ENCODE measurements around the gene TMEM220.

TMEM220 gene

DNA sequence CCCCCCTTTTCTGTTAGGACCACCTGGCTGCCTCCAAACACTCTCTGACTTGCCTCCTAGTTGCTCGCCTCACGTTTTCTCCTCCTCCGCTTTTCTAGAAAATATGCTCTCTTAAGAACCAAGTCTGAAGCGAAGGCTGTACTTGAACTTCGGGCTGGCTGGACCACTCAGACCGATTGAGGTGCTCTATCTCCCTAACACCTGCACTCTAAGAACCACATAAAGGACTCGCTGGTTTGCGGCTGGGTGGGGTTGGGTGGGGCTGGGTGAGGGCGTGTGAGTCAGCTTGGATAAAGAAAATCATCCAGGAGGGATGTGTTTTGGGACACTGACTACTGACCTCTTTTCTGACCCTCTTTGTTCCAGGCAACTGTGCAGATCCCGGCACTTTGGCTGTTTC is 22.9 kb upstream of the TMEM220 start:
- ChIA-PET CTCF (no interaction called here), POLR2A (no interaction called here)
- TF ChIP-seq, protein P1, sequence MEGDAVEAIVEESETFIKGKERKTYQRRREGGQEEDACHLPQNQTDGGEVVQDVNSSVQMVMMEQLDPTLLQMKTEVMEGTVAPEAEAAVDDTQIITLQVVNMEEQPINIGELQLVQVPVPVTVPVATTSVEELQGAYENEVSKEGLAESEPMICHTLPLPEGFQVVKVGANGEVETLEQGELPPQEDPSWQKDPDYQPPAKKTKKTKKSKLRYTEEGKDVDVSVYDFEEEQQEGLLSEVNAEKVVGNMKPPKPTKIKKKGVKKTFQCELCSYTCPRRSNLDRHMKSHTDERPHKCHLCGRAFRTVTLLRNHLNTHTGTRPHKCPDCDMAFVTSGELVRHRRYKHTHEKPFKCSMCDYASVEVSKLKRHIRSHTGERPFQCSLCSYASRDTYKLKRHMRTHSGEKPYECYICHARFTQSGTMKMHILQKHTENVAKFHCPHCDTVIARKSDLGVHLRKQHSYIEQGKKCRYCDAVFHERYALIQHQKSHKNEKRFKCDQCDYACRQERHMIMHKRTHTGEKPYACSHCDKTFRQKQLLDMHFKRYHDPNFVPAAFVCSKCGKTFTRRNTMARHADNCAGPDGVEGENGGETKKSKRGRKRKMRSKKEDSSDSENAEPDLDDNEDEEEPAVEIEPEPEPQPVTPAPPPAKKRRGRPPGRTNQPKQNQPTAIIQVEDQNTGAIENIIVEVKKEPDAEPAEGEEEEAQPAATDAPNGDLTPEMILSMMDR (IDR thresholded peaks at IDR 0.05; ENCODE audit: control extremely low read depth, extremely low read depth, low read depth, missing control alignments): no peak
- no peak for DNase-seq (ENCODE audit: extremely low spot score)

- TF ChIP-seq, protein P1 (IDR thresholded peaks at IDR 0.05; ENCODE audit: control extremely low read depth, extremely low read depth, low read depth, missing control alignments): no peak
- ChIA-PET POLR2A (no interaction called here), CTCF (no interaction called here)
- DNase-seq (ENCODE audit: extremely low spot score): no peak
These were observed 21.7 kb upstream of the TMEM220 start for GRCh38 chr17:10751563-10751962.

- CTCF ChIA-PET: interaction anchor here (1.2 kb wide), 1 partner anchor 15 kb away, joined by 4 read pairs; no protein-coding TSS in a partner anchor
- no peak for DNase-seq (ENCODE audit: extremely low spot score)
- POLR2A ChIA-PET: no interaction called here
- TF ChIP-seq, protein P1 (IDR thresholded peaks at IDR 0.05; ENCODE audit: control extremely low read depth, extremely low read depth, low read depth, missing control alignments): no peak
These were observed 20.4 kb upstream of the TMEM220 start for GRCh38 chr17:10750210-10750609.

DNA sequence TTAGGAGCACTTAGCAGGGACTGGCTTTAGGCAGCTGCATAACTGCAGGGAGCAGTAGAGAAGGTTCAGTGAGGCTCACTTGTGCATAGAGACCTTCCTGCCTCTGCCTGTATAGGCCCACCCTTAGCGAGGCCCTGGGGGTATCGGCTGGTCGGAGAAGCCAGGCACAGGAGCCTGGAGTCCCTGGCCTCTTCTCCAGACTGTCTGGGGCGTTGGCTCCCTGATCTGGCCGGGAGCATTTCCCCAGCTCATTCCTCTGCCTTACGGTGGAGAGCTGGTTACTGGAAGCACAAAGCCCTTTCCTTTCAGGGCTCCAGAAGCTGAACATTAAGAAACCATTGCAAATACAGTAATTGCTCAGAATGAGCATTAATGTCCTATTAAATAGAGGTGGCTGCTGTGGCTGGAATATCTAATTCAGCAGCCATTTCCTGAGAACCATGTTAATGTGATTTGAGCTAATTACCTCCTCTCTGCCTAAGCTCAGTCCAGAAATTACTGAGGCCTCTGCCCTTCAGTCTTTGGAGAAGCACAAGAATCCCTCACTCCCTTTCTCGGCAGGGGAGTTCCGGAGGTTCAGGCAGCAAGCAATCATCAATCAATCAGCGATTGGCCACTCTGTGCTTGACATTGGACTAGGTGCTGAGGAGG is 18.8 kb upstream of the TMEM220 start:
- POLR2A ChIA-PET: no interaction called here
- no peak for DNase-seq (ENCODE audit: extremely low spot score)
- TF ChIP-seq, protein P1 (IDR thresholded peaks at IDR 0.05; ENCODE audit: control extremely low read depth, extremely low read depth, low read depth, missing control alignments): no peak
- CTCF ChIA-PET: interaction anchor here (2.3 to 2.9 kb wide), 2 partner anchors 8 to 12 kb away, joined by 8 to 19 read pairs; no protein-coding TSS in a partner anchor

GRCh38 chr17:10745231-10745630 is 15.4 kb upstream of the TMEM220 start:
- no peak for DNase-seq (ENCODE audit: extremely low spot score)
- ChIA-PET CTCF (no interaction called here), POLR2A (no interaction called here)
- TF ChIP-seq, protein P1 (IDR thresholded peaks at IDR 0.05; ENCODE audit: control extremely low read depth, extremely low read depth, low read depth, missing control alignments): no peak

GRCh38 chr17:10744501-10745000 is 14.7 kb upstream of the TMEM220 start:
- ChIA-PET CTCF (no interaction called here), POLR2A (no interaction called here)
- DNase-seq (ENCODE audit: extremely low spot score): no peak
- TF ChIP-seq, protein P1 (IDR thresholded peaks at IDR 0.05; ENCODE audit: control extremely low read depth, extremely low read depth, low read depth, missing control alignments): no peak

Measured in GM10248 (cell line).